HepG2 (cell line): ENCODE data around the gene SMARCA2. TPM values are rescaled to one million over a fixed set of nuclear protein-coding genes. Genes with fewer than 3 reads are reported as not detected.

Experiments used
- ATAC-seq: fragments of 200-7000 bp; cut with Tn5 transposase; 3 replicates; pipeline ENCODE4 v1.9.1; 2020; ENCODE audit warnings: mild to moderate bottlenecking, moderate library complexity
- BruUV-seq: library from RNA; stranded (reverse); fragments of 400-500 nt; replicated peaks from 2 replicates; lab custom pipeline; 2021; lab: Mats Ljungman, UMichigan
- CTCF ChIA-PET: fragments of 300-600 bp; formaldehyde crosslinking; extraction: SDS; loops from one replicate; lab custom pipeline; 2021; ENCODE audit warnings: low total read pairs, inconsistent platforms, low intra/inter-chr PET ratio; lab: Yijun Ruan, JAX
- POLR2A ChIA-PET: fragments of 350-600 bp; sonication (Branson Sonifier 250); formaldehyde crosslinking; loops from one replicate; lab custom pipeline; 2020; ENCODE audit warnings: antibody characterized with exemption, inconsistent platforms; lab: Yijun Ruan, JAX
- DNase-seq: peaks from one replicate; pipeline ENCODE4 v3.0.0-alpha.2; 2015; ENCODE audit warnings: low spot score
- FAIRE-seq: peaks from 3 replicates; lab custom pipeline; 2011; peaks lifted over from hg19 to GRCh38; lab: Jason Lieb, UNC
- H2AFZ ChIP-seq: one replicate; pipeline ENCODE4 v1.6.1; 2011; ENCODE audit warnings: low read length, inconsistent platforms
- H3K27ac ChIP-seq: fragments of 300-600 bp; 3 replicates; pipeline ENCODE4 v1.8.0; 2011; ENCODE audit warnings: mixed run types, mild to moderate bottlenecking, mixed read lengths, low read length, inconsistent platforms; ENCODE audit not compliant: insufficient read depth; ENCODE audit errors: extremely low read length
- H3K27me3 ChIP-seq, 2 experiments: fragments of 200-600 bp in 1 of 2; 2 replicates in 1 of 2; 3 replicates in 1 of 2; pipeline versions ENCODE4 v1.6.0 to v1.8.0; 2011; ENCODE audit warnings: low read length in 2 of 2, mild to moderate bottlenecking in 2 of 2, moderate library complexity in 2 of 2, inconsistent platforms in 1 of 2; ENCODE audit not compliant: insufficient read depth in 2 of 2, control insufficient read depth in 1 of 2
- H3K36me3 ChIP-seq, 2 experiments: fragments of 200-600 bp in 1 of 2; replicated peaks in 1 of 2; 2 replicates in 1 of 2; 3 replicates in 1 of 2; pipeline versions ENCODE4 v1.5.1 to v1.8.0; 2011; ENCODE audit warnings: low read length in 2 of 2, inconsistent platforms in 1 of 2; ENCODE audit not compliant: insufficient read depth in 2 of 2, control insufficient read depth in 1 of 2
- H3K4me1 ChIP-seq: 2 replicates; pipeline ENCODE4 v1.5.1; 2012; ENCODE audit warnings: low read length, inconsistent platforms; ENCODE audit not compliant: insufficient read depth
- H3K4me2 ChIP-seq: 2 replicates; pipeline ENCODE4 v1.6.0; 2011; ENCODE audit warnings: low read depth, low read length, inconsistent platforms
- H3K4me3 ChIP-seq, 3 experiments: fragments of 200-600 bp in 1 of 3; sonication (generic), shearing (Covaris generic) in 1 of 3; replicated peaks in 1 of 3; 2 replicates each; pipeline ENCODE4 v1.5.1; 2011 to 2016; ENCODE audit warnings: low read length in 3 of 3, inconsistent platforms in 2 of 3, low read depth in 2 of 3, mild to moderate bottlenecking in 2 of 3, control low read depth in 1 of 3, mixed read lengths in 1 of 3; ENCODE audit not compliant: insufficient read depth in 1 of 3
- H3K79me2 ChIP-seq: one replicate; pipeline ENCODE4 v1.6.1; 2011; ENCODE audit warnings: low read length, inconsistent platforms; ENCODE audit not compliant: insufficient read depth
- H3K9ac ChIP-seq: 2 replicates; pipeline ENCODE4 v1.6.0; 2011; ENCODE audit warnings: mild to moderate bottlenecking, low read depth, low read length, inconsistent platforms; ENCODE audit not compliant: insufficient read depth
- H3K9me3 ChIP-seq: 2 replicates; pipeline ENCODE4 v1.5.1; 2012; ENCODE audit warnings: mild to moderate bottlenecking, low read length
- H4K20me1 ChIP-seq: 2 replicates; pipeline ENCODE4 v1.6.0; 2011; ENCODE audit warnings: inconsistent platforms, mild to moderate bottlenecking, low read length, moderate library complexity; ENCODE audit not compliant: insufficient read depth
- CAMTA2 ChIP-seq: sonication (generic); formaldehyde crosslinking; IDR thresholded peaks from 2 replicates; pipeline ENCODE4 v1.4.0; 2020; ENCODE audit warnings: mild to moderate bottlenecking, missing genetic modification reagents, borderline replicate concordance
- CBX5 ChIP-seq: sonication (generic); formaldehyde crosslinking; IDR thresholded peaks from 2 replicates; pipeline ENCODE4 v1.4.0; 2020; ENCODE audit warnings: missing genetic modification reagents, borderline replicate concordance
- CEBPB ChIP-seq: IDR thresholded peaks from 2 replicates; pipeline ENCODE4 v1.6.1; 2011; ENCODE audit warnings: low read depth, low read length, improper control_type of control experiment, borderline replicate concordance
- CEBPG ChIP-seq: IDR thresholded peaks from 2 replicates; pipeline ENCODE4 v1.6.1; 2016
- PAX8 ChIP-seq: sonication (generic); formaldehyde crosslinking; IDR thresholded peaks from 2 replicates; pipeline ENCODE4 v1.8.0; 2022; ENCODE audit warnings: mild to moderate bottlenecking, missing genetic modification reagents, borderline replicate concordance
- REPIN1 ChIP-seq: sonication (generic); formaldehyde crosslinking; IDR thresholded peaks from 2 replicates; pipeline ENCODE4 v1.8.0; 2022; ENCODE audit warnings: missing genetic modification reagents, low read depth, mild to moderate bottlenecking, borderline replicate concordance
- ZFP36L2 ChIP-seq: sonication (generic); formaldehyde crosslinking; IDR thresholded peaks from 2 replicates; pipeline ENCODE4 v1.4.0; 2020; ENCODE audit warnings: missing genetic modification reagents
- ZNF138 ChIP-seq: sonication (generic); formaldehyde crosslinking; IDR thresholded peaks from 2 replicates; pipeline ENCODE4 v1.5.0; 2020; ENCODE audit warnings: mild to moderate bottlenecking, low read depth, missing genetic modification reagents
- ZNF234 ChIP-seq: sonication (generic); formaldehyde crosslinking; conservative IDR thresholded peaks from 2 replicates; pipeline ENCODE4 v1.5.1; 2020; ENCODE audit warnings: mild to moderate bottlenecking, missing genetic modification reagents
- ZNF562 ChIP-seq: sonication (generic); formaldehyde crosslinking; IDR thresholded peaks from 2 replicates; pipeline ENCODE4 v1.8.0; 2022; ENCODE audit warnings: missing genetic modification reagents, borderline replicate concordance
- WGBS: methylation state at CpG from one replicate; pipeline ENCODE4 v1.1.6; 2017; ENCODE audit warnings: low lambda C conversion rate; 5-methylcytosine and 5-hydroxymethylcytosine counted together
- in situ Hi-C: cut with HindIII; loops from 2 replicates; pipeline ENCODE4 v1.10.0; 2017; ENCODE audit warnings: low pct_unique_long_range_greater_than_20kb; ENCODE audit not compliant: extremely low pct_ligation_motif_present
- intact Hi-C: fragments of 100-400 bp; cut with micrococcal nuclease; formaldehyde crosslinking; loops from one replicate; pipeline ENCODE4 v1.10.0; 2022; ENCODE audit not compliant: unreplicated experiment
- polyA plus RNA-seq, 8 experiments: library from polyadenylated mRNA; depleted of rRNA in 3 of 8; stranded (reverse) in 7 of 8; unstranded in 1 of 8; fragments of >200 nt; fragmentation: Illumina TruSeq in 4 of 8; extraction: Trizol in 4 of 8; gene quantifications; 2 replicates each; pipeline versions ENCODE4 v1.2.1 to v1.2.3, GENCODE V29; 2011 to 2016; ENCODE audit warnings: low read depth in 4 of 8, missing spikeins in 1 of 8, mixed read lengths in 1 of 8; ENCODE audit not compliant: insufficient read depth in 1 of 8
- total RNA-seq, 5 experiments: library from RNA; depleted of rRNA; stranded (reverse); fragments of >200 nt; fragmentation: Illumina TruSeq; extraction: Trizol; gene quantifications; 2 replicates each; pipeline ENCODE4 v1.2.3, GENCODE V29; 2016; ENCODE audit warnings: low read depth in 1 of 5
- TF ChIP-seq, protein P1 (sequence below): sonication (generic); formaldehyde crosslinking; IDR thresholded peaks from 2 replicates; pipeline ENCODE4 v1.5.1; 2020; ENCODE audit warnings: mild to moderate bottlenecking, moderate library complexity, missing genetic modification reagents

Gene SMARCA2
- total and polyA plus RNA-seq, 2 of the 13 experiments (the other 11 are each of a cell fraction or from before 2014, with no cell fraction given) = 22.5 to 23.7 TPM

DNA sequence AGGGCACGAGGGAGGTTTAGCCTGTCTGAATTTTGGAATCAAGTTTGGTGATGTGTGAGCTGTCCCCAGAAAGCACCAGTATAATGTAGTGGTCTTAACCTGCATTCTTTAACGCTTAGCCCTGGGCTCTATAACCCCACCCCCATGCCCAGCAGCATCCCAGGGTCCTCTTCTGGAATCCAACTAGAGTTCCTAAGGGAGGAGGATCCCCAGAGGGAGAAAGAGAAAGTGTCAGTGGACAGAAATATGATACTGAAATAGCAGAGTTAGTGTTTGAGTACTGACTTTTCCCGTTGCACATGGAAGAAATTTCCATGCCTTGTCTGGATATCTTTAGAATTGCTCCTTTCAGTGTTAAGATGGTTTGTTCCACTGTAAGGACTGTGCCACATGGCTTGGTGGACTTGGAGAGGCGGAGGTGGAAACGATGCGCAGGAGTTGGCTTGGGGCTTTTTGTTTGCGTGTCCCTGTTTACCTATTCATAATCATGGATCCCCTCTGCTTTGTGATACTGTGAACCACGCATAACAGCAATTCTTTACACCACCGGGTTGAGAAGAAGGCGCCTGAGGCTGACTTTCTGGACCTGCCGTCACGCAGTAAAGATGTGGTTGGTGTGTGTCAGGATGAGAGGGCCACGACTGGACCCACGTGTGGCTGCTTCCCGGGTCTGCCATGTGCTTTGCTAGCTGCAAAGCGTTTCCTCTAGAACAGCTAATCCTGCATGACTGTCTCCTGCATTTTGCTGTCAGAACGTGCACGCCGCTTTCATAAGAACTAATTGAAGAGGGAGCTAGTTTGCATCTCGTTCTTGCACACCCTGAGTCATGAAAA is 142.3 kb downstream of the SMARCA2 start (continued):
- TF ChIP-seq ZNF234 (CRISPR knock-in tag) (no peak), PAX8 (CRISPR knock-in tag) (no peak)
- TF ChIP-seq, protein P1, sequence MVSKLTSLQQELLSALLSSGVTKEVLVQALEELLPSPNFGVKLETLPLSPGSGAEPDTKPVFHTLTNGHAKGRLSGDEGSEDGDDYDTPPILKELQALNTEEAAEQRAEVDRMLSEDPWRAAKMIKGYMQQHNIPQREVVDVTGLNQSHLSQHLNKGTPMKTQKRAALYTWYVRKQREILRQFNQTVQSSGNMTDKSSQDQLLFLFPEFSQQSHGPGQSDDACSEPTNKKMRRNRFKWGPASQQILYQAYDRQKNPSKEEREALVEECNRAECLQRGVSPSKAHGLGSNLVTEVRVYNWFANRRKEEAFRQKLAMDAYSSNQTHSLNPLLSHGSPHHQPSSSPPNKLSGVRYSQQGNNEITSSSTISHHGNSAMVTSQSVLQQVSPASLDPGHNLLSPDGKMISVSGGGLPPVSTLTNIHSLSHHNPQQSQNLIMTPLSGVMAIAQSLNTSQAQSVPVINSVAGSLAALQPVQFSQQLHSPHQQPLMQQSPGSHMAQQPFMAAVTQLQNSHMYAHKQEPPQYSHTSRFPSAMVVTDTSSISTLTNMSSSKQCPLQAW = no peak

DNA sequence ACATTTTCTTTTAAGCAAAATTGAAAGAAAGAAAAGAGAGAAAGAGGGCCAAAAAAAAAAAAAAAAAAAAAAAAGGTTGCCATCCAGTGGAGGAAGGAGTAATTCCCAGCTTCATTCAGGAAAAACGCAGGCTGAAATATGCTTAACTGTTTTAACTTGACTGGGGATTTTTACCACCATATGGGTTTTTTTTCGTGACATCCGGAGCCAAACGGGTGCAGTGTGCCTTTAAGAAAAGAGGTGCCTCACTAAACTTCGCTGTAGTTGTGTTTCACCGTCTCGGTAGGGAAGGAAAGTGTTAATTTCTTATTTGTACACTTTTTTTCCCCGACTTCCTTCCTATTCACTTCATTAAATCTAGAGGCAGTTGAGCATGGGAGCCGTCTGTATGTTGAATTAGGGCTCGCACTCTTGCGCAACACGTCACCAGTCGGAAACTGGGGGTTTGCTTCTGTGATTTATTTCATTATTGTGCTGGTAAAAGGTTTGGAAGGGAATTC is 143.0 kb downstream of the SMARCA2 start:
- ATAC-seq = no peak
- no peak overlapping the region for H3K4me2 ChIP-seq
- H2AFZ ChIP-seq = no peak overlapping the region
- in situ Hi-C loops (no loop called here), intact Hi-C loops (no loop called here)
- H4K20me1 ChIP-seq = no peaks in the 10 kb centered on the region; the same call in 1 of the 2 replicates
- no peaks in the 10 kb centered on the region for H3K9me3 ChIP-seq
- H3K4me1 ChIP-seq = 0 out of 2 replicates have a peak, but pooled peaks cover 8% of the 10 kb centered on the region
- DNase-seq = no peak
- 91% methylated on average over 13 of the region's 13 CpGs for WGBS
- no TSS peak for BruUV-seq
- no peak for TF ChIP-seq CAMTA2 (CRISPR knock-in tag)
- peak; percentile 91 for TF ChIP-seq CEBPB
- TF ChIP-seq ZNF562 = no peak
- no peak for TF ChIP-seq CBX5 (CRISPR knock-in tag)
- no peak for TF ChIP-seq ZNF138 (CRISPR knock-in tag)
- 0 out of 2 replicates have a peak, but pooled peaks have one; percentile 29 for TF ChIP-seq CEBPG
- no peak for TF ChIP-seq REPIN1 (CRISPR knock-in tag)
- TF ChIP-seq ZFP36L2 (CRISPR knock-in tag) = no peak
- ChIA-PET POLR2A (no interaction called here), CTCF (no interaction called here)
- no peak overlapping the region for H3K27ac ChIP-seq
- H3K36me3 ChIP-seq = no peaks in the 10 kb centered on the region
- no peaks in the 10 kb centered on the region for H3K27me3 ChIP-seq
- no peaks in the 10 kb centered on the region for H3K79me2 ChIP-seq
- H3K9ac ChIP-seq = no peak overlapping the region
- no peak for FAIRE-seq
- no peak overlapping the region for H3K4me3 ChIP-seq
